H9 (cell line): ENCODE measurements around the gene IGSF9. TPM values are rescaled to one million over a fixed set of nuclear protein-coding genes. Genes with fewer than 3 reads are reported as not detected.

Experiments used
- DNase-seq: peaks from one replicate; pipeline ENCODE4 v3.0.0-alpha.2; 2017
- H2AFZ ChIP-seq: one replicate; pipeline ENCODE4 v1.6.1; 2013; ENCODE audit warnings: mild to moderate bottlenecking, low read length, control low read depth, moderate library complexity
- H2AK5ac ChIP-seq: 2 replicates; pipeline ENCODE4 v1.6.1; 2013; ENCODE audit warnings: low read length, control low read depth, mixed read lengths; ENCODE audit not compliant: insufficient read length
- H2BK120ac ChIP-seq: one replicate; pipeline ENCODE4 v1.6.1; 2013; ENCODE audit warnings: low read depth, mild to moderate bottlenecking, low read length, control low read depth, inconsistent platforms; ENCODE audit not compliant: poor library complexity, severe bottlenecking
- H2BK12ac ChIP-seq: 2 replicates; pipeline ENCODE4 v1.6.1; 2013; ENCODE audit warnings: low read length, control low read depth, mixed read lengths, low read depth; ENCODE audit not compliant: insufficient read length
- H2BK15ac ChIP-seq: 2 replicates; pipeline ENCODE4 v1.6.1; 2013; ENCODE audit warnings: low read depth, low read length, control low read depth
- H2BK20ac ChIP-seq: one replicate; pipeline ENCODE4 v1.6.1; 2013; ENCODE audit warnings: low read depth, mild to moderate bottlenecking, low read length, control low read depth, inconsistent platforms; ENCODE audit not compliant: poor library complexity, severe bottlenecking
- H2BK5ac ChIP-seq: 2 replicates; pipeline ENCODE4 v1.6.1; 2013; ENCODE audit warnings: low read length, control low read depth, mixed read lengths; ENCODE audit not compliant: insufficient read length
- H3K14ac ChIP-seq: 2 replicates; pipeline ENCODE4 v1.6.1; 2013; ENCODE audit warnings: low read length, control low read depth; ENCODE audit not compliant: insufficient read depth
- H3K18ac ChIP-seq: 2 replicates; pipeline ENCODE4 v1.6.1; 2013; ENCODE audit warnings: low read depth, mild to moderate bottlenecking, mixed read lengths, low read length, control low read depth; ENCODE audit not compliant: insufficient read length
- H3K23ac ChIP-seq: 2 replicates; pipeline ENCODE4 v1.6.1; 2013; ENCODE audit warnings: low read length, control low read depth, mixed read lengths, low read depth; ENCODE audit not compliant: insufficient read length
- H3K23me2 ChIP-seq: 2 replicates; pipeline ENCODE4 v1.6.1; 2013; ENCODE audit warnings: low read depth, mild to moderate bottlenecking, mixed read lengths, low read length, control low read depth; ENCODE audit not compliant: insufficient read length, poor library complexity, severe bottlenecking
- H3K27ac ChIP-seq: 2 replicates; pipeline ENCODE4 v1.5.1; 2013; ENCODE audit warnings: low read length, control low read depth, mixed read lengths, low read depth; ENCODE audit not compliant: insufficient read length
- H3K27me3 ChIP-seq: 2 replicates; pipeline ENCODE4 v1.6.1; 2013; ENCODE audit warnings: low read length, control low read depth, inconsistent platforms; ENCODE audit not compliant: insufficient read depth
- H3K4ac ChIP-seq: 2 replicates; pipeline ENCODE4 v1.6.1; 2013; ENCODE audit warnings: low read depth, mild to moderate bottlenecking, control low read depth, inconsistent platforms, low read length, moderate library complexity
- H3K4me1 ChIP-seq: 2 replicates; pipeline ENCODE4 v1.6.1; 2013; ENCODE audit warnings: low read length, control low read depth, inconsistent platforms; ENCODE audit not compliant: insufficient read depth
- H3K4me2 ChIP-seq: 2 replicates; pipeline ENCODE4 v1.6.1; 2013; ENCODE audit warnings: low read length, control low read depth, mixed read lengths; ENCODE audit not compliant: insufficient read length, insufficient read depth
- H3K56ac ChIP-seq: 2 replicates; pipeline ENCODE4 v1.6.1; 2013; ENCODE audit warnings: low read depth, mild to moderate bottlenecking, mixed read lengths, low read length, control low read depth; ENCODE audit not compliant: insufficient read length
- H3K79me1 ChIP-seq: 2 replicates; pipeline ENCODE4 v1.6.1; 2013; ENCODE audit warnings: low read depth, mild to moderate bottlenecking, moderate library complexity, low read length, control low read depth, inconsistent platforms; ENCODE audit not compliant: insufficient read depth, poor library complexity, severe bottlenecking
- H3K79me2 ChIP-seq: 2 replicates; pipeline ENCODE4 v1.6.1; 2013; ENCODE audit warnings: low read length, control low read depth, inconsistent platforms; ENCODE audit not compliant: insufficient read depth
- H3K9ac ChIP-seq: 2 replicates; pipeline ENCODE4 v1.6.1; 2013; ENCODE audit warnings: low read length, control low read depth, mixed read lengths; ENCODE audit not compliant: insufficient read length; ENCODE audit errors: extremely low read depth
- H3K9me3 ChIP-seq: one replicate; pipeline ENCODE4 v1.6.1; 2013; ENCODE audit warnings: low read depth, low read length, inconsistent platforms; ENCODE audit not compliant: control insufficient read depth
- H3T11ph ChIP-seq: one replicate; pipeline ENCODE4 v1.6.1; 2013; ENCODE audit warnings: mild to moderate bottlenecking, low read length, control low read depth, inconsistent platforms
- H4K20me1 ChIP-seq: one replicate; pipeline ENCODE4 v1.6.1; 2013; ENCODE audit not compliant: control insufficient read depth, insufficient read length, insufficient read depth
- H4K5ac ChIP-seq: 2 replicates; pipeline ENCODE4 v1.6.1; 2013; ENCODE audit warnings: low read depth, mild to moderate bottlenecking, mixed read lengths, low read length, control low read depth; ENCODE audit not compliant: insufficient read length
- H4K8ac ChIP-seq: replicated peaks from 2 replicates; pipeline ENCODE4 v1.6.1; 2013; ENCODE audit warnings: low read length, control low read depth, mixed read lengths, low read depth; ENCODE audit not compliant: insufficient read length
- H4K91ac ChIP-seq: 2 replicates; pipeline ENCODE4 v1.6.1; 2013; ENCODE audit warnings: low read depth, mild to moderate bottlenecking, moderate library complexity, mixed read lengths, low read length, control low read depth; ENCODE audit not compliant: insufficient read length
- H3K27ac Mint-ChIP-seq, 3 experiments: 2 replicates in 2 of 3; 3 replicates in 1 of 3; pipeline ENCODE4 v1.8.0; 2020 to 2021; ENCODE audit warnings: mixed read lengths in 3 of 3, mild to moderate bottlenecking in 1 of 3, moderate library complexity in 1 of 3
- H3K27me3 Mint-ChIP-seq: 2 replicates; pipeline ENCODE4 v1.8.0; 2021; ENCODE audit warnings: low read depth, mild to moderate bottlenecking, moderate library complexity, mixed read lengths
- H3K36me3 Mint-ChIP-seq, 3 experiments: 2 replicates in 2 of 3; 3 replicates in 1 of 3; pipeline ENCODE4 v1.8.0; 2020 to 2021; ENCODE audit warnings: low read depth in 3 of 3, mixed read lengths in 3 of 3; ENCODE audit not compliant: insufficient read depth in 1 of 3
- H3K4me1 Mint-ChIP-seq, 2 experiments: 2 replicates each; pipeline ENCODE4 v1.8.0; 2020; ENCODE audit warnings: mixed read lengths in 2 of 2
- H3K4me3 Mint-ChIP-seq, 2 experiments: 2 replicates in 1 of 2; 3 replicates in 1 of 2; pipeline ENCODE4 v1.8.0; 2020 to 2021; ENCODE audit warnings: mild to moderate bottlenecking in 2 of 2, mixed read lengths in 2 of 2, moderate library complexity in 1 of 2
- H3K9me3 Mint-ChIP-seq, 2 experiments: 2 replicates in 1 of 2; 3 replicates in 1 of 2; pipeline ENCODE4 v1.8.0; 2020; ENCODE audit warnings: mild to moderate bottlenecking in 2 of 2, mixed read lengths in 2 of 2, moderate library complexity in 1 of 2
- WGBS: extraction: QIAGEN DNeasy Blood & Tissue Kit; methylation state at CpG from one replicate; pipeline ENCODE4 v1.1.7; 2013; ENCODE audit warnings: missing lambda C conversion rate, low lambda C conversion rate, mixed read lengths; ENCODE audit not compliant: insufficient read length; ENCODE audit errors: extremely low coverage; 5-methylcytosine and 5-hydroxymethylcytosine counted together
- total RNA-seq: library from RNA; stranded (reverse); gene quantifications from 2 replicates; pipeline ENCODE4 v1.2.1, GENCODE V29; 2021
- TF ChIP-seq, protein P1 (sequence below): fragments of 200-600 bp; sonication (generic); conservative IDR thresholded peaks from 3 replicates; pipeline ENCODE4 v1.8.0; 2021; ENCODE audit warnings: antibody characterized with exemption, mild to moderate bottlenecking

IGSF9 gene
- total RNA-seq, 1 experiment from 2014 or later = 11.3 TPM

DNA sequence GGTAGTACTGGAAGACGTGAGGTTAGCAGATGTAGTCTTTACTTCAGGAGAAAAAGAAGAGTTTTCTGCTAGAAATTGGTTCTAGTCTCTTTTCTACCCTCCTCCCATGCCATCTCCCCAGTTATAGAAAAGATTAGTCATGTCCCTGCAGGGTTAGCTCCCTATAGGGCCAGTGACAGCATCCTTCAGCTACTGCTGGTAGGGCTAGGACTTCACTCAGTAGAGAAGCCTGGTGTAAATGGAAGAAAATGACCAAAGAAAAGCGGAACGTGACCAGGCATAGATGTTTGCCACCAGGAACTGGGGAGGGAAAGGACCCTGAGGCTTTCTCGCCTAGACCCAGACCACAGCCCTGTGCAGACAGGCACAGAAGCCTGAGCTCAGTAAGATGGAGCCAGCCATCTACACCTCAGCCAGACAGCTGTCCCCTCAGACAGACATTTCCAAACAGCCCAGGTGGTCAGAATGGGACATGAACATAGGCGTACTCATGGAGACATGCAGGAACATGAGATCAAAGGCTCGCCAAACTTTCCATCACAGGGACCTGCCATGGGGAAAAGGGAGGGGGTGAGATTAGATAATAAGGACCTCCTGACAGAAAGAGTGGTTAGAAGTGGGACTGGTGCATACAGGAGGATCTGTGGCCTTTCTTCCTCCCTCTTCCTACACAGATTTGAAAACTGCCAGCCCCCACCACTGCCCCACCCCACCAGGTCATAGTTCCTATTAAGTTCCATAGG lies 32.1 kb upstream of the IGSF9 start:
- no peak overlapping the region for H3K23ac ChIP-seq
- no peak overlapping the region for H2BK5ac ChIP-seq
- Mint-ChIP-seq H3K4me3 (no peak overlapping the region), H3K4me1 (no peaks in the 10 kb centered on the region), H3K27me3 (peaks cover 29% of the 10 kb centered on the region), H3K9me3 (no peaks in the 10 kb centered on the region), H3K36me3 (no peaks in the 10 kb centered on the region), H3K27ac (no peak overlapping the region)
- no peak overlapping the region for H3K4ac ChIP-seq
- no peaks in the 10 kb centered on the region for H3K79me1 ChIP-seq
- H2BK20ac ChIP-seq = no peak overlapping the region
- H2AFZ ChIP-seq = no peak overlapping the region
- no peak overlapping the region for H3T11ph ChIP-seq
- H4K5ac ChIP-seq = no peak overlapping the region
- H3K27me3 ChIP-seq = no peaks in the 10 kb centered on the region
- no peak overlapping the region for H3K18ac ChIP-seq
- no peak overlapping the region for H3K9ac ChIP-seq
- no peak overlapping the region for H2BK120ac ChIP-seq
- H2AK5ac ChIP-seq = no peak overlapping the region
- H4K20me1 ChIP-seq = no peaks in the 10 kb centered on the region
- no peak overlapping the region for H3K4me2 ChIP-seq
- no peaks in the 10 kb centered on the region for H3K23me2 ChIP-seq
- no CpG with 5 or more reads among the region's 6 CpGs for WGBS
- no peaks in the 10 kb centered on the region for H3K79me2 ChIP-seq
- no peaks in the 10 kb centered on the region for H3K9me3 ChIP-seq
- H4K8ac ChIP-seq = no peak overlapping the region
- H3K14ac ChIP-seq = no peak overlapping the region
- no peak overlapping the region for H2BK12ac ChIP-seq
- no peak for DNase-seq
- no peak overlapping the region for H4K91ac ChIP-seq
- H3K27ac ChIP-seq = no peak overlapping the region
- H2BK15ac ChIP-seq = no peak overlapping the region; the same call in 1 of the 2 replicates
- TF ChIP-seq, protein P1, sequence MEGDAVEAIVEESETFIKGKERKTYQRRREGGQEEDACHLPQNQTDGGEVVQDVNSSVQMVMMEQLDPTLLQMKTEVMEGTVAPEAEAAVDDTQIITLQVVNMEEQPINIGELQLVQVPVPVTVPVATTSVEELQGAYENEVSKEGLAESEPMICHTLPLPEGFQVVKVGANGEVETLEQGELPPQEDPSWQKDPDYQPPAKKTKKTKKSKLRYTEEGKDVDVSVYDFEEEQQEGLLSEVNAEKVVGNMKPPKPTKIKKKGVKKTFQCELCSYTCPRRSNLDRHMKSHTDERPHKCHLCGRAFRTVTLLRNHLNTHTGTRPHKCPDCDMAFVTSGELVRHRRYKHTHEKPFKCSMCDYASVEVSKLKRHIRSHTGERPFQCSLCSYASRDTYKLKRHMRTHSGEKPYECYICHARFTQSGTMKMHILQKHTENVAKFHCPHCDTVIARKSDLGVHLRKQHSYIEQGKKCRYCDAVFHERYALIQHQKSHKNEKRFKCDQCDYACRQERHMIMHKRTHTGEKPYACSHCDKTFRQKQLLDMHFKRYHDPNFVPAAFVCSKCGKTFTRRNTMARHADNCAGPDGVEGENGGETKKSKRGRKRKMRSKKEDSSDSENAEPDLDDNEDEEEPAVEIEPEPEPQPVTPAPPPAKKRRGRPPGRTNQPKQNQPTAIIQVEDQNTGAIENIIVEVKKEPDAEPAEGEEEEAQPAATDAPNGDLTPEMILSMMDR = no peak
- H3K56ac ChIP-seq = no peak overlapping the region
- no peaks in the 10 kb centered on the region for H3K4me1 ChIP-seq
